GM23338 (cell line): ENCODE results near the gene SMARCE1. TPM values are rescaled to one million over a fixed set of nuclear protein-coding genes. Genes with fewer than 3 reads are reported as not detected.

Experiments used
- ATAC-seq: fragments of 200-7000 bp; cut with Tn5 transposase; 3 replicates; pipeline ENCODE4 v1.9.1; 2020
- DNase-seq: peaks from one replicate; pipeline ENCODE4 v3.0.0-alpha.2; 2015; ENCODE audit warnings: low spot score
- H2AFZ ChIP-seq: fragments of 200-600 bp; sonication (generic); 2 replicates; pipeline ENCODE4 v1.8.0; 2016; ENCODE audit warnings: antibody characterized with exemption, mild to moderate bottlenecking, moderate library complexity
- H3F3A ChIP-seq: fragments of 200-600 bp; sonication (generic); replicated peaks from 2 replicates; pipeline ENCODE4 v1.8.0; 2017; ENCODE audit warnings: antibody characterized with exemption, mixed run types, low read depth
- H3K27ac ChIP-seq: fragments of 200-600 bp; sonication (generic); 2 replicates; pipeline ENCODE4 v1.6.1; 2016; ENCODE audit warnings: low read depth
- H3K27me3 ChIP-seq: fragments of 200-600 bp; sonication (generic); 2 replicates; pipeline ENCODE4 v1.8.0; 2016; ENCODE audit warnings: mild to moderate bottlenecking, mixed run types, moderate library complexity; ENCODE audit not compliant: insufficient read depth
- H3K36me3 ChIP-seq: fragments of 200-600 bp; sonication (generic); 2 replicates; pipeline ENCODE4 v1.8.0; 2016; ENCODE audit warnings: mild to moderate bottlenecking; ENCODE audit not compliant: insufficient read depth
- H3K4me1 ChIP-seq: fragments of 200-600 bp; sonication (generic); 2 replicates; pipeline ENCODE4 v1.8.0; 2016; ENCODE audit warnings: mild to moderate bottlenecking, moderate library complexity; ENCODE audit not compliant: insufficient read depth
- H3K4me2 ChIP-seq: fragments of 200-600 bp; sonication (generic); 2 replicates; pipeline ENCODE4 v1.7.1; 2017; ENCODE audit warnings: mixed run types
- H3K4me3 ChIP-seq: fragments of 200-600 bp; sonication (generic); 2 replicates; pipeline ENCODE4 v1.6.1; 2016; ENCODE audit warnings: mixed run types
- H3K79me2 ChIP-seq: fragments of 200-600 bp; sonication (generic); replicated peaks from 2 replicates; pipeline ENCODE4 v1.8.0; 2017; ENCODE audit warnings: mild to moderate bottlenecking; ENCODE audit not compliant: insufficient read depth
- H3K9me2 ChIP-seq: fragments of 200-600 bp; sonication (generic); 2 replicates; pipeline ENCODE4 v1.8.0; 2017; ENCODE audit not compliant: insufficient read depth
- H4K20me1 ChIP-seq: fragments of 200-600 bp; sonication (generic); replicated peaks from 2 replicates; pipeline ENCODE4 v1.8.0; 2017; ENCODE audit warnings: mild to moderate bottlenecking; ENCODE audit not compliant: insufficient read depth
- H3K27ac Mint-ChIP-seq: 2 replicates; pipeline ENCODE4 v1.8.0; 2020; ENCODE audit warnings: inconsistent platforms, mild to moderate bottlenecking, moderate library complexity, mixed read lengths
- H3K27me3 Mint-ChIP-seq: 3 replicates; pipeline ENCODE4 v1.8.0; 2022; ENCODE audit warnings: low read depth, mild to moderate bottlenecking, moderate library complexity, mixed read lengths, inconsistent platforms; ENCODE audit not compliant: insufficient read depth, poor library complexity
- H3K36me3 Mint-ChIP-seq: 3 replicates; pipeline ENCODE4 v1.8.0; 2021; ENCODE audit warnings: low read depth, mild to moderate bottlenecking, inconsistent platforms, moderate library complexity, mixed read lengths
- H3K4me1 Mint-ChIP-seq: 3 replicates; pipeline ENCODE4 v1.8.0; 2020; ENCODE audit warnings: mild to moderate bottlenecking, inconsistent platforms, mixed read lengths
- H3K4me3 Mint-ChIP-seq: 3 replicates; pipeline ENCODE4 v1.8.0; 2021; ENCODE audit warnings: moderate library complexity, mild to moderate bottlenecking, inconsistent platforms, mixed read lengths
- H3K9me3 Mint-ChIP-seq: 3 replicates; pipeline ENCODE4 v1.8.0; 2020; ENCODE audit warnings: moderate library complexity, mild to moderate bottlenecking, inconsistent platforms, mixed read lengths
- CREB1 ChIP-seq: fragments of 250-450 bp; sonication (Bioruptor Pico); IDR thresholded peaks from 2 replicates; pipeline ENCODE4 v1.5.0; 2020; ENCODE audit warnings: low read depth, mild to moderate bottlenecking, moderate library complexity
- CTCF ChIP-seq, 2 experiments: fragments of 200-600 bp in 1 of 2; sonication (generic) in 1 of 2; conservative IDR thresholded peaks; 2 replicates each; pipeline versions ENCODE4 v1.5.1 to v1.6.1; 2016 to 2017; ENCODE audit warnings: antibody characterized with exemption in 2 of 2, low read depth in 2 of 2, mild to moderate bottlenecking in 2 of 2, moderate library complexity in 1 of 2
- EZH2 ChIP-seq: fragments of 200-600 bp; sonication (generic); IDR thresholded peaks from one replicate; pipeline ENCODE4 v1.8.0; 2017; ENCODE audit warnings: antibody characterized with exemption, mild to moderate bottlenecking, low read depth; ENCODE audit not compliant: unreplicated experiment
- EZH2phosphoT487 ChIP-seq: fragments of 200-600 bp; sonication (generic); IDR thresholded peaks from one replicate; pipeline ENCODE4 v1.8.1; 2018; ENCODE audit warnings: antibody characterized with exemption; ENCODE audit not compliant: unreplicated experiment
- JUNB ChIP-seq: IDR thresholded peaks from one replicate; pipeline ENCODE4 v1.6.1; 2016; ENCODE audit warnings: antibody characterized with exemption; ENCODE audit not compliant: unreplicated experiment
- NANOG ChIP-seq: IDR thresholded peaks from 2 replicates; pipeline ENCODE4 v1.6.1; 2016; ENCODE audit warnings: antibody characterized with exemption, borderline replicate concordance
- POLR2AphosphoS5 ChIP-seq: IDR thresholded peaks from 2 replicates; pipeline ENCODE4 v1.6.1; 2016; ENCODE audit warnings: antibody characterized with exemption, low read depth
- REST ChIP-seq: IDR thresholded peaks from one replicate; pipeline ENCODE4 v1.6.1; 2018; ENCODE audit warnings: antibody characterized with exemption; ENCODE audit not compliant: unreplicated experiment
- STAT1 ChIP-seq: IDR thresholded peaks from one replicate; pipeline ENCODE4 v1.6.1; 2016; ENCODE audit warnings: antibody characterized with exemption; ENCODE audit not compliant: unreplicated experiment
- ZNF462 ChIP-seq: fragments of 250-450 bp; sonication (Bioruptor Pico); IDR thresholded peaks from 2 replicates; pipeline ENCODE4 v1.5.0; 2020; ENCODE audit warnings: mild to moderate bottlenecking, moderate library complexity
- polyA plus RNA-seq: library from polyadenylated mRNA; unstranded; fragments of >200 nt; fragmentation: Nextera tagmentation; extraction: Ambion mirVana; gene quantifications from 2 replicates; pipeline ENCODE4 v1.2.1, GENCODE V29; 2016
- total RNA-seq: library from RNA; depleted of rRNA; stranded (reverse); fragments of >200 nt; shearing (Covaris generic); gene quantifications from 2 replicates; pipeline ENCODE4 v1.2.3, GENCODE V29; 2014

SMARCE1 gene
- total and polyA plus RNA-seq, 2 experiments from 2014 or later = 101 to 258 TPM

DNA sequence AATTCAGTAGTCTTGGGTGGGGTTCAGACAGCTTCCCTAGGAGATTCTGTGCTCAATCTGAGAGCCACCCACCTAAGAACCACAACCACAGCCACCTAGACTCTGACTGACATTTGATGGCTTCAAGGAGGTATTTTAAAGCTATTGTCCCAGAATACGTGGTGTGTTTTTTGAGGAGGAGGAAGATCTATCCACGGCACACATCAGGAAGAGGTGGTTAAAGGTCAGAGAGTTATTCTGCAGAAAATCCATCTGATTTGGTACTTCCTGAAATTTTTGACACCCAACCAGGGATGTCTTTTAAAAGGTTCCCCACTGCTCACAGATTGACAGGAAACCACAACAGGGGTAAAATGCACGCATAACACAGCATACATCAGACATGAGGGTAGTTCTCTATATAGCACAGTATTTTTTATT, 25.1 kb downstream of the SMARCE1 start (continued):
- TF ChIP-seq ZNF462 (CRISPR knock-in tag) (no peak), CREB1 (CRISPR knock-in tag) (no peak), CTCF (conservative IDR thresholded peaks at IDR 0.05; ENCODE audit: low read depth in 2 of 2) (no peak)

DNA sequence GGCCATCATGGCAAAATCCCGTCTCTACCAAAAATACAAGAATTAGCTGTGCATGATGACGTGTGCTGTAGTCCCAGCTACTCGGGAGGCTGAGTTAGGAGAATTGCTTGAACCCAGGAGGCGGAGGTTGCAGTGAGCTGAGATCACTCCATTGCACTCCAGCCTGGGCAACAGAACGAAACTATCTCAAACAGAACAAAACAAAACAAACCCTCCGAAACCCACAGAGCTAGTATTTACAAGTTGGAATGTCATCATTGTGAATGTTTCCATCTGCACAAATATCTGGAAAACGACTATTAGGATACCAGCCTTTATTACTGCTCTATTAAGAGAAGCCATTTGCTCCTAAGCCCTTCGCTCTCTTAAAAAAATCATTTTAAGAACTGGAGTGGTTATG, 26.0 kb downstream of the SMARCE1 start:
- H3K4me3 Mint-ChIP-seq = no peak overlapping the region
- Histone ChIP-seq H4K20me1 (no peaks in the 10 kb centered on the region), H3K9me2 (no peaks in the 10 kb centered on the region), H3K4me2 (no peak overlapping the region), H3K36me3 (no peaks in the 10 kb centered on the region), H3K4me3 (no peak overlapping the region), H3K79me2 (no peaks in the 10 kb centered on the region), H3F3A (no peaks in the 10 kb centered on the region), H3K4me1 (peaks cover 14% of the 10 kb centered on the region), H2AFZ (no peak overlapping the region), H3K27ac (no peak overlapping the region), H3K27me3 (no peaks in the 10 kb centered on the region)
- H3K27ac Mint-ChIP-seq = no peak overlapping the region
- H3K36me3 Mint-ChIP-seq = no peaks in the 10 kb centered on the region
- peaks cover 6% of the 10 kb centered on the region for H3K27me3 Mint-ChIP-seq
- DNase-seq = no peak
- no peak for ATAC-seq
- no peaks in the 10 kb centered on the region for H3K9me3 Mint-ChIP-seq
- H3K4me1 Mint-ChIP-seq = peaks cover 8% of the 10 kb centered on the region
- TF ChIP-seq CREB1 (CRISPR knock-in tag) (no peak), JUNB (no peak), NANOG (no peak), REST (no peak), CTCF (conservative IDR thresholded peaks at IDR 0.05; ENCODE audit: low read depth in 2 of 2) (no peak), EZH2 (no peak), POLR2AphosphoS5 (no peak), EZH2phosphoT487 (no peak), STAT1 (no peak)
